ENCODE data around the gene NPC1. TPM values are rescaled to one million over a fixed set of nuclear protein-coding genes. Genes with fewer than 3 reads are reported as not detected.
A peak's percentile ranks its signal among the peaks of the same experiment; 100 is the strongest.

The NPC1 gene
- total RNA-seq, 1 donor from 2014 or later, result 40.1 TPM

GRCh38 chr18:23627321-23627720 is 41.0 kb upstream of the NPC1 start:
- H3K27ac Mint-ChIP-seq (ENCODE audit: unreplicated experiment), result peak overlapping the region; percentile 48
- TF ChIP-seq CTCF (IDR thresholded peaks at IDR 0.05), result no peak
- H3K4me3 Mint-ChIP-seq (ENCODE audit: unreplicated experiment), result no peak overlapping the region
- peaks cover 31% of the 10 kb centered on the region for H3K4me1 Mint-ChIP-seq (ENCODE audit: unreplicated experiment)
- H3K36me3 Mint-ChIP-seq (ENCODE audit: unreplicated experiment), result no peaks in the 10 kb centered on the region
- no peak for DNase-seq (ENCODE audit: extremely low spot score, unreplicated experiment)
- no peaks in the 10 kb centered on the region for H3K9me3 Mint-ChIP-seq (ENCODE audit: unreplicated experiment)
- peaks cover 11% of the 10 kb centered on the region for H3K27me3 Mint-ChIP-seq (ENCODE audit: unreplicated experiment)

GRCh38 chr18:23626451-23627279 is 40.4 kb upstream of the NPC1 start:
- H3K27me3 Mint-ChIP-seq (ENCODE audit: unreplicated experiment), result peaks cover 13% of the 10 kb centered on the region
- peak overlapping the region; percentile 48 for H3K27ac Mint-ChIP-seq (ENCODE audit: unreplicated experiment)
- no peaks in the 10 kb centered on the region for H3K9me3 Mint-ChIP-seq (ENCODE audit: unreplicated experiment)
- DNase-seq (ENCODE audit: extremely low spot score, unreplicated experiment), result no peak
- TF ChIP-seq CTCF (IDR thresholded peaks at IDR 0.05), result no peak
- no peak overlapping the region for H3K4me3 Mint-ChIP-seq (ENCODE audit: unreplicated experiment)
- H3K36me3 Mint-ChIP-seq (ENCODE audit: unreplicated experiment), result no peaks in the 10 kb centered on the region
- peaks cover 25% of the 10 kb centered on the region for H3K4me1 Mint-ChIP-seq (ENCODE audit: unreplicated experiment)

- Mint-ChIP-seq H3K36me3 (ENCODE audit: unreplicated experiment) (no peaks in the 10 kb centered on the region), H3K4me3 (ENCODE audit: unreplicated experiment) (no peak overlapping the region), H3K27ac (ENCODE audit: unreplicated experiment) (no peak overlapping the region), H3K4me1 (ENCODE audit: unreplicated experiment) (peaks cover 26% of the 10 kb centered on the region), H3K27me3 (ENCODE audit: unreplicated experiment) (peaks cover 28% of the 10 kb centered on the region), H3K9me3 (ENCODE audit: unreplicated experiment) (no peaks in the 10 kb centered on the region)
- DNase-seq (ENCODE audit: extremely low spot score, unreplicated experiment), result no peak
- no peak for TF ChIP-seq CTCF (IDR thresholded peaks at IDR 0.05)
Measured at GRCh38 chr18:23623040-23623439, 36.7 kb upstream of the NPC1 start.

- Mint-ChIP-seq H3K4me1 (ENCODE audit: unreplicated experiment) (peaks cover 4% of the 10 kb centered on the region), H3K9me3 (ENCODE audit: unreplicated experiment) (no peaks in the 10 kb centered on the region), H3K27me3 (ENCODE audit: unreplicated experiment) (peaks cover 35% of the 10 kb centered on the region), H3K4me3 (ENCODE audit: unreplicated experiment) (peak overlapping the region; percentile 69), H3K36me3 (ENCODE audit: unreplicated experiment) (no peaks in the 10 kb centered on the region), H3K27ac (ENCODE audit: unreplicated experiment) (no peak overlapping the region)
- no peak for DNase-seq (ENCODE audit: extremely low spot score, unreplicated experiment)
- no peak for TF ChIP-seq CTCF (IDR thresholded peaks at IDR 0.05)
Measured at GRCh38 chr18:23619388-23619881, 33.1 kb upstream of the NPC1 start.

GRCh38 chr18:23618862-23619387 is 32.6 kb upstream of the NPC1 start:
- TF ChIP-seq CTCF (IDR thresholded peaks at IDR 0.05), result no peak
- DNase-seq (ENCODE audit: extremely low spot score, unreplicated experiment), result no peak

More at GRCh38 chr18:23618862-23619387, 32.6 kb upstream of the NPC1 start:
- Mint-ChIP-seq H3K36me3 (ENCODE audit: unreplicated experiment) (no peaks in the 10 kb centered on the region), H3K27ac (ENCODE audit: unreplicated experiment) (no peak overlapping the region), H3K9me3 (ENCODE audit: unreplicated experiment) (no peaks in the 10 kb centered on the region), H3K27me3 (ENCODE audit: unreplicated experiment) (peaks cover 35% of the 10 kb centered on the region), H3K4me1 (ENCODE audit: unreplicated experiment) (peaks cover 4% of the 10 kb centered on the region), H3K4me3 (ENCODE audit: unreplicated experiment) (peak overlapping the region; percentile 69)

All from osteocyte (in vitro differentiated cells).